NCI-H446 (cell line): ENCODE data around the gene TBCD.

Experiments used
- DNase-seq, 2 experiments: peaks; one replicate each; lab custom pipeline; 2025; lab: John Stamatoyannopoulos, UW

TBCD gene

DNA sequence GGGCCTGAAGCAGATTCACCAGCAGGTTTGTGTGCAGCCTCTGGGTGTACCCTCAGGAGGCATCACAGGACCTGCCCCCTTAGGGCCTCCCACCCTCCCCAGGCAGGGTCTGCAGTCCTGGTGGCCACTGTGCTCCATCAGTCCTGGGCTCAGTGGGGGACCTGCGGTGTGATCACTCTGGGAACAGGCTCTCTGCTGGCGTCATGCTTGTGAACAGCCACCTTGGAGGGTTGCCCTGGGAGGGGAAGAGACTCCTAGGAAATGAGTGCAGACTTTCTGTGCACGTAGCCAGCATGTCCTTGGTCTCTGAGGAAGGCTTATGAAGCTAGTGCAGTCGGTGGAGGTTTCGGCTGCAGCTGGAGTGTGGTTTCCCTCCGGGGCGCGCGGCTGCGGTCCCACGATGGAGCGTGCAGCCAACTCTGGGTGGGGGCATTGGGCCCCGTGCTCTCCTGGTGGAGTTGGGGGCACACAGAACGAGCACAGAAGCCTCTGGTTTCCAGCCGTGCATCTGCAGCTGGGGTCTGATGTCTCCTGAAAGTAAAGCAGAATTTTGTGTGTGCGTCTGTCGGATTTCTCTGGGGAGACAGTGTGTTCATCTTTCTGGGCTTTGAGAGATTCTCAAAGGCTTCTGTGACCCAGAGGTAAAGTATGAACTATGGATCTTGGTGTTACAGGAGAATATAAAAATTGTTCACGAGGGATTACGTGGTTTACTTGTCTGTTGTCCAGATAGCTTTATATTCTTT is 156.1 kb downstream of the TBCD start:
- DNase-seq, result no peak

DNA sequence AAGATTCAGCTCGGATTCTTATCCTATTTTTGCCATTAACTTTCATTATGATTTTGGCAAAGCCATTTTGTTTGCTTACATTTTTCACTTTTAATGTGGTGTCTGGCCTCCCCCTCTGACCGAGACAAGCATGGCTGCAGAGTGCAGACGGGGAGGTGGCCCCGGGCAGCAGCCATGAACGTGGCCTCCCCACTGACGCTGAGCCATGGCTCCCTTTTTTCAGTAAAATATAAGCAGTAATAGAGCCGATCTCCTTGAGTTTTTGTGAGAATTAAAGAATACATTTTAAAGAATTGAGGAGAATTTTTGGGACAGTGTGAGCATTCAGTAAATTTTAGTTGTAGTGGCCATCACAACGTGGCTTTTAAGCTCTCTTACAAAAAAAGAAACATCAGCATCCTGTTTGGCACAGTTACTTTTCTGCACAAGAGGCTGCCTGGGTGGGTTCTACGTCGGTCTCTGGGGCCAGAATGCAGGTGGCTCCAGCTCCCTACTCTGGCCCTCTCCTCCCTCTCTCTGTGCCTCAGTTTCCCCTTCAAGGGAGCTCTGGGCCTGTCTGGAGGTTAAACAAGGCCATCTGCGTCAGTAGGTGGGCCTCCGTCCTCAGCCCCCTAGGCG is 156.8 kb downstream of the TBCD start:
- no peak for DNase-seq

DNA sequence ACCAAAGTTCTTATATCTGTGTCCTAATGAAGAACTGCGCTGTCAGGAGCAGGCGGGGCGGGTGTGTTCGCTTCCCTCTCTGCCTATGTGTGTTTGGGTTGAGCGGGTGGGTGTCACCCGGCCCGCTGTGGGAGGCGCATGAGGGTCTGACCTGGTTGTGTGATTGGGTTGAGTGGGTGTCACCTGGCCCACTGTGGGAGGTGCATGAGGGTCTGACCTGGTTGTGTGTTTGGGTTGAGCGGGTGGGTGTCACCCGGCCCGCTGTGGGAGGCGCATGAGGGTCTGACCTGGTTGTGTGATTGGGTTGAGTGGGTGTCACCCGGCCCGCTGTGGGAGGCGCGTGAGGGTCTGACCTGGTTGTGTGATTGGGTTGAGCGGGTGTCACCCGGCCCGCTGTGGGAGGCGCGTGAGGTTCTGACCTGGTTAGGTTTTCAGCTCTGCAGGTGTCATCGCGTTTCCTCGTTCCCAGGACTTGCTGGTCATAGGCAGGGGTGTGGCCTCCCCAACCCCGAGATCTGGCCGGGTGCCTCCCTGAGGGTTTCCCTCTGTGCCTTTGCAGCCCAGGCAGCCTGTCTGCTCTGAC is 157.5 kb downstream of the TBCD start:
- DNase-seq, result no peak

DNA sequence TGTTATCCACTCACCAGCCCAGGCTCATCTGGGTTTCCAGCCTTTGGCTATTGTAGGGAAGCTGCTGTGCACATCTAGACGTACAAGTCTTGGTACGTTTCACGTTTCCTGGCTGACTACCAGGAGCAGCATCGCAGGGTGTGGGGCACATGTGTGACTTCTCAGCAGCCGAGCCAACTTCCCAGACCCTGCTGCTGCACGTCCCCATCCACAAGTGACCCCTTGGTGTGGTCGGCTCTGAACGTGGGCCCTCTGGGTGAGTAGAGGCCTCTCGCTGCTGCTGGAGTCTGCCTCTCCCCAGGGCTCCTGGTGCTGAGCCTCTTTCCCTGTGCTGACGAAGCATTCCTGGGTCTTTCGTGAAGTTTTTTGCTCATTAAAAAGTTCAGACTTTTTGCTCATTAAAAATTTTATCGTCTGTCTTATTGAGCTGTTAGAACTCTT is 158.2 kb downstream of the TBCD start:
- no peak for DNase-seq

DNA sequence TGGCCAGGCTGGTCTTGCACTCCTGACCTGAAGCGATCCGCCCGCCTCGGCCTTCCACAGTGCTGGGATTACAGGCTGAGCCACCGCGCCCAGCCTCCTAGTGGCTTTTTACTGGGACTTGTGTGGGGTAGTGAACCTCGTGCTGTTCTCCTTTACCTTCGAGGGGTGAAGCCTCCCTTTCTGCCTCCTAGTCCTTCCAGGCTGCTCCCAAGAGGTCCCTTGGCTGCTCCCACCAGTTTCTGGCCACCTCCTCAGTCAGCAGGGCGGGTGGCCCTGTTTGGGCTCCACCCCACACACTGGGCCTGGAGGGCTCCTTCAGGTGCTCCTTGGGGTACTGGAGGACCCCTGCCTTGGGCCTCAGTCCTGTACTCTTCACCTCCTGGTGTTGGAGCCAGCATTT is 158.9 kb downstream of the TBCD start:
- no peak for DNase-seq

DNA sequence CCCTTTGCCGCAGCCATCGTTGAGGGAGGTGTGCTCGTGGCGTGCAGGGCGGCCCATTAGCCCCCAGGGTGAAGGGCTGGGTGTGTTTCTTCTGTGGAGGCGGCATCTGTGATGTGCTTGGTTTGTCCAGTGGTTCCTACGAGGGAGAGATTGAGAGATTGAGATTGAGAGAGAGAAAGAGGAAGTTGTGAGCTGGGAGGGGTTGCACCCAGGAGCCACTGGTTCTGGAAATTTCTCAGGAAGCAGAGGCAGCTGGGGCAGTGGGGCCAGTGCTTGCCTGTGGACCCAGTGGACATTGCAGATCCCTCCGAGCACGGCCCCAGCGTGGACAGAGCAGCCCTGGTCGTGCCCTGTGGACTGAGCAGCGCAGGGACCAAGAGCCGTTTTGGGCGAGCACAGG is 160.0 kb downstream of the TBCD start:
- DNase-seq, result no peak

DNA sequence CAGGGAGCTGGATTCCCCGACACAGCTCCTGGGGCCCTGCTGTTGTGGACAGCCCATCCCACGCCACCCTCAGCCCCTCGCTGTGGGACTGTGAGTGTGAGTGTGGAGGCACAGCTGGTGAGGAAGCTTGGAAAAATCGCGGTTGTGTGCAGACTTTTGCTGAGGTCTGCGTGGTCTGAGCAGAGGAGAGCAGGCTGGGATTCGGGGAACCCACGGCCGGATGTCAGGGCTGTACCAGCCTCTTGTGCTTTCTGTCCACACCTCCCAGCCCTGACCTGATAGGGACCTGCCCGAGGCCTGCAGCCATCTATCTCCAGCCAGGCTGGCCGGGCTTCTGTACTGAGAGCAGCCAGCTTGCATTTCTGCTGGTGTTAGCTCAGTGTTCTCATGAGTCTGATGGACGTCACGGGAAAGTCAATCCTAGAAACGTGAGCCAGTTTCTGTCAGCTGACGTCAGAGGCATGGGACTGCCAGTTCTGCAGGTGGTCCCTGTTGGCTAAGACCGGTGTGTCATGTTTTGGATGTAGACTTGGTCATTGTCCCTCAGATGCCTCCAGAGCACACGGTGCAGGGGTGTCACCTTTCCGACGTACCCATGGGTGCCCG is 160.7 kb downstream of the TBCD start:
- DNase-seq, result no peak

DNA sequence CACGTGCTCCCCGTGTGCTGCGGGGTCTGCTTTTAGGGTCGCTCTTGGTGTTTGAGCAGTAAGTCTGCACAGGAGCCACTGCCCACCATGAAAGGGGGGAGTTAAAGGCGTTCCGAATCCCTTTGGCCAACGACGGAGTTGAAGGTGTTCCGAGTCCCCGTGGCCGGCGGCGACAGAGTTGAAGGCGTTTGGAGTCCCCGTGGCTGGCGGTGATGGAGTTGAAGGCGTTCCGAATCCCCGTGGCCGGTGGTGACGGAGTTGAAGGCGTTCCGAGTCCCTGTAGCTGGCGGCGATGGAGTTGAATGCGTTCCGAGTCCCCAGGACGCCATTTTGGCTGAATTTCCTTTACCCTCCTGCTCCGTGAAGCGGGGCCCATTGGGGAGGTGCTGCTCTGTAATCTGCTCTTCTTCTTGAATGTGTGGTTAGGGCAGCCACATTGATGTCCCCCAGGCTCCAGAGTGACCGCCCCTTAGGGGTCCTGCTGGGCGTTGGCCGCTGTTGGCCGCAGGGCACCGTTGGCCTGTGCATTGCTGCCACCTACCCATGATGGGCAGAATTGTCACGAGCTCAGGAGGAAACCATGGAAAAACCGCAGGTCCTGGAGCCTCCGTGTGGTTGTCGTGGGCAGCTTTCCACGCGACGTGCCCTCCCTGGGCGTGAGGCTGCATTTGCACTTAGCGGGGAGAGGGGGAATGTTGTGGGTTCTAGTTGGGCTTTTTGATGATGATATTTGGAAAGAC is 161.6 kb downstream of the TBCD start:
- no peak for DNase-seq

DNA sequence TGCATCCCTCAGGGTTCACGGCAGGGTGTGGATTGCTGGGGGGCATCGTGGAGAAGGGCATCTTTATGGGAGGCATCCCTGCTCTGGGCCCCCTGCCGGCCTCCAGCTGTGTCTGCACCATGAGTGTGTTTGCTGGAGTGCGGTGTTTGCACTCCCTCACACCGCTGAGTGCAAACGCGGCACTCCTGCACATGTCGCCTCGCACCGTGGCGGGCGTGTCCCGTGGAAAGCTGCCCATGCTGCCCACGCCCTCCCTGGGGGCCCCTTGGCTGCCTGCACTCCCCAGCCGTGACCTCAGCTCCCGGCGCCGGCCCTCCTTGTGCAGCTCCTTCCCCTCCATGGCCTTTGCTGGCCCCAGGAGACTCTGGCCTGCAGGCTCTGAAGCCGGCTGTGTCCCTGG is 162.5 kb downstream of the TBCD start:
- no peak for DNase-seq

DNA sequence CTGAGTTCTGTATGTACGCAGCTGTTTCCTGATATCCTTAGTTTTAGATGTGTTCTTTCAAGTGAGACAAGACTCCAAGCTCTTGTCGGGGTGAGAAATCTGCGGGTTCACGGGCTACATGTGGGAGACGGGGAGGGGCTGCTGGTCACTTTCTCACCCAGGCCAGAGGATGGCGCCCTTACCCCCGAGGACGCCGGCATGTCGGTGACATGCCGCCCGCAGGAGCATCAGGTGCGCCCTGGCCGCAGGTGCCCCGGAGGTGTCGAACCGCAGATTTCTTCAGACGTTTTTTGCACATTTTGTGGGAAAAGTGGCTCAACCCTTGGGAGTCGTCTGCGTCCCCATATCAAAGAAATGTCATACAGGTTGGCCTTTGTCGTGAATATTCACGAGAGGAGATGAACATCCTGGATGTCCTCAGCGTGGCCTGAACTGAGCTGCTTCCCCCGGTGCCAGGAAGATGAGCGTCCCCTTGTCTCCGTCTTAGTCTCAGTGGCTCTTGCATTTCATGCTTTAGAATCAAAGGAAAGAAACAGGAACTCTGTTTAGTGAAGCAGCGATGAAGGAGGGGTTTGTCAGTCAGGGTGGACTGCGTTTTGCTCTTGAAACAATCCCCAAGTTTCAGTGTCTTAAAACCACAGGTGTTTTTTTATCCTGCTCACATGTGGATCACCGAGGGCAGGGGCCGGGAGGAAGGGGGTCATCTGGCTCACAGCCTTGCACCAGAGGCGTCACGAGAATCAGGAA is 163.3 kb downstream of the TBCD start:
- DNase-seq, result no peak

DNA sequence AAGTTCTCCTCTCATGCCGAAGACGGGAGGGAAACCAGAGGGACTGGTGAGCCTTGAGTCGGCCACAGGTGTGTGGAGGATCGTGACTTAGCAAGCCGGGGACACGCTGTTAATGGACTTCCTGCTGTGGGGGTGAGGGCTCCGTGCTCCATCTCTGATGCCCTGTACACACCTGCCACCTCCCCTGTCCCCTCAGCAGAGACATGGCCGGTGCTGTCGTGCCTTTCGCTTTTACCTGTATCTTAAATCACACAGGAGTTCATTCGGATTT is 163.8 kb downstream of the TBCD start:
- DNase-seq, result no peak

DNA sequence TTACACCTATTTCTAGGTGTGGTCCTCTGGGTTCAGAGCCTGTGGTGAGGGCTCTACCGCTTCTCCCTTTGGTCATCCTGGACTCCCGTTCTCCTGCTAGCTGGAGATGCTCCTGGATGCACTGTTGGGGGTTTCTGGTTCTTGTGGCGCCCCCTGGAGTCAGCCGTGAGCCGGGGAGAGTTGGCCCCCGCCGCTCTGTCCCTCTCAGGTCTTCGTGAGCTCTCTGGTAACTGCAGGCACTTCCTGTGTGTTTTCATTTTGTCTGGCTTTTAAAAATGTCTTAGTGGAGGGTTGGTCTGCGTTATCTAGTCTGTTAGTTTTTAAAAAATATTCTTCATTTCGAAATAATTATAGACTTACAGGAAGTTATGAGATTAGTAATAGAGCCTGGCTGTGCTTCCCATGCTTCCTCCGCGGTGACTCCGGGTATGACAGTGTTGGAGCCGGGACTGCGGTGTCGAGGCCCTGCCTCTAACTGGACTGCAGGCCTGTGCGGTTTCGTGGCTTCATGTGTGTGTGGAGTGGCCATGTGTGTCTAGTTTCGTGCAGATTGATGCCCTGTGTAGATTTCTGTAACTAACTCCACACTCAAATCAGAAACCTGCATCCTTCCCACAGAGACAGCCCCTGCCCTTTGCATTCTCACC is 166.0 kb downstream of the TBCD start:
- no peak for DNase-seq

DNA sequence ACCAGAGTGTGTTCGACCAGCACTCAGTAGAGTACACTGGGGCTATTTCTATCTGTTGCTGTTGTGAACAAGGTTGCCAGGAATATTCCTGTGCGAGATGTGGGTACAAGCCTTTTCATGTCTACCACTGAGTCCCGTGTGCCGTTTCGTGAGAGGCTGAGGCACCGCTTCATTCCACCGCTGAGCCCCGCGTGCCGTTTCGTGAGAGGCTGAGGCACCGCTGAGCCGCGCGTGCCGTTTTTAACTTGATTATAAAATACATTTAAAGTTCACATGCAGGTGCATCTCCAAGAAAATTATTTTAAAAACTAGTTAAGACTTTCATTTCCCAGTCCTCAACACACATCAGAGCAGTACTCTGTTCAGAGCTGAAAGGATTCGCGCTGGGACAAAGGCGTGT is 166.6 kb downstream of the TBCD start:
- DNase-seq, result no peak

DNA sequence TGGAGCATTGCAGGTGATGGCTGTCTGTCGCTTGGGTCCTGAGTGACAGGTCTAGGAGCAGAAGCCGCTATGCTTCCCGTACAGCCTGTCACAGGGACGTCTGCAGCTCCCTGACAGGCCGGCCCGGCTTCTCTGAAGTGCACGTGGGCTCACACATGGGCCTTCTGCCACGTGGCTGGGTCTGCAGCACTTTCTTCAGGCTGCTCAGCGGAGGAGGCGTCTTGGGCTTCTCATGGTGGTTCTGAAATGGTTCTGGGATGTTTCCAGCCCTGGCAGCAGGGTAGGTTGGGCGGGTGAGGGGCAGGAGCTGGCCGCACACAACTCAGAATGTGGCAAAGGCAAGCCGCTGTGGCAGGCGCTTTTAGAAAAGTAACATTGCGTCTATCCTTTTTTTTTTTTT is 168.3 kb downstream of the TBCD start:
- no peak for DNase-seq

DNA sequence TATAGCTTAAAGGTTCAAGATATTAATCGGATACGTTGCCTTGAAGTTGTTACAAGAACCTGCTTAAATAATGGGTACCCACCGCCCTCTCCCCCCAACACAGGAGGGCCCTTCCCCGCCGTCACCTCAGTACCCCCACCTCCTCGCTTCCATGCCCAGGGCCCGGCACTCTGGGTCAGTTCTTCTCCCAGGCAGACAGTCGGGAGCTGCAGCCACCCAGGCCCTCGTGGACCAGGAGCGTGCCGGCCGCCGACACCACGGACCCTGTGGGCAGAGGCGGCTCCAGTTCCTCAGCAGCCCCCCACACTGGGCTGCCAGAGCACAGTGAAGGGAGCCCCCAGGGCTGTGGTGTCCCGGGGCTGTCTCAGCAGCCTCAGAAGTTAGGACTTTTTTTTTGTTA is 168.8 kb downstream of the TBCD start:
- no peak for DNase-seq

DNA sequence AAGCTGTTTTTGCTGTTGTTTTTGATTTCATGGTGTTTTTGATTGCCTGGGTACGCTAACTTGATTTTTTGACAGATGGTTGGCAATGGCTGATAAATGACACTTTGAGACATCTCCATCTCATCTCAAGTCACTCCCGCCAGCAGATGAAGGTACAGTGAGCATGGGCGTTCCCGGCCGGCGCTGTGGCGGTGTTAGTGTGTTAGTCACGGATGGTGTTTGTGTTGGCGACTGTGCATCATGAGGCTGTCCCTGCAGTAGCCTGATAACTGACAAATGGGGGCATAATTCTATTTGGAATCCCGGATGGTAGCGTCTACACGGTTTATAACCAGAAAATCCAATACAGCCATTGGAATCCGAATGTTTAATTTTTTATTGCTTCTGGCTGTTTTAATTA is 169.6 kb downstream of the TBCD start:
- DNase-seq, result no peak

DNA sequence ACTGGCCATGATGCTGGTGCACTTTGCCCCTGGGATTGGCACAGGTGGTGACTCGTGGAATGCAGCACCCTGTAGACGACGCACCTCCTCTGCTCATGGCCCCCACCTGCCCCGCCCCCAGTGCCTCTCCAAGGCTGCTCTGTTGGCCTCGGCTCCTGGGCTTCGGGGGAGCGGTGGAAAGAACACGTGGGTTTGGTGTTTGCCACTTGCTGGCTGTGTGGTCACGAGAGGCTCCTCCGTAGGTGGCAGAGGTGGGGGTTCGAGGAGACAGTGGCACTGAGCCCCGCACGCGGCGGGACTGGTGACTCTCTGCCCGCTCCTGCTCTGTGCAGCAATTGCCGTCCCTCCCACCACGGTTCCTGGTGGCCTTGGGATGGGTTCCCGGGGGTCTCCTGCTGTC is 170.8 kb downstream of the TBCD start:
- no peak for DNase-seq

DNA sequence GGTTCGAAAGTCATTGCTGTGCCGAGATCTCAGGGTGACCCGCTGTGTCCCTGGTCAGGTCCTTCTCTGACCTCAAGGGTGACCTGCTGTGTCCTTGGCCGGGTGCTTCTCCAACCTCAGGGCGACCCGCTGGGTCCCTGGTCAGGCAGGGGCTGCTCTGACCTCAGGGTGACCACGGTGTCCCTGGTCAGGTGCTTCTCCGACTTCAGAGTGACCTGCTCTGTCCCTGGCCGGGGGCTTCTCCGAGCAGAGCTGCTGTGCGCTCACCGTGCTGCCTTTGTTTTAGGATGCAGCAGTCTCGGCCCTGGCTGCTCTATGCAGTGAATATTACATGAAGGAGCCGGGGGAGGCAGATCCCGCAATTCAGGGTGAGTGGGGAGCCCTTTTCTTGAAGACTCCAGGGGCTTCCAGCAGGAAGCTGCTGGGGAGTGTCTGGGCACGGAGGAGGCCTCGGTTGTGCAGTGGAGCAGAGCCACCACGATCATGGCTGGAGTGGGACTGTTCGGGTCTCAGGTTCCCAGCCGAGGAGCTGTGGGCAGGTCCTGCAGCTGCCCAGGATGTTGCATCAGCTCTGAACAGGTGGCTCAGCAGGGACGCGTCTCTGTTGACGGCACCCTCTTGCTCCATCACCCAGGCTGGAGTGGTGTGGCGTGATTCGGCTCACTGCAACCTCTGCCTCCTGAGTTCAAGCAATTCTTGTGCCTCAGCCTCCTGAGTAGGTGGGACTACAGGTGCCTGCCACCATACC is 171.7 kb downstream of the TBCD start:
- DNase-seq, result no peak

DNA sequence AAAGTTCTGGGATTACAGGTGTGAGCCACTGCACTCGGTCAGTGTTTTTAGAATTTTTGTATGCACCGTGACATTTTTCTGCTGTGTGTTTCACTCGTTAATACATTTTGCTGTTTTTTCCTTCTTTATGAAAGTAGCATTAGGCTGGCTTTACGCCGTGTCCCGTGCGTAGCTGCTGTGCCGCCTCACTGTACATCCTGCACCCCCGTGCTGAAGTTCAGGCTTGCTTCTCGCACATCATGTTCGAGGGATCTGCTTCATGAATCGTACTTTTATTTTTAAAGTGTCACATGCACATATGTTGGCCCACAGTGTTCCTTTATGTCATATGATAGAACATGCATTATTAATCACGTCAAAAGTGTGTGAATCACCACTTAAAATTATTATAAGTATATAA is 172.3 kb downstream of the TBCD start:
- no peak for DNase-seq

DNA sequence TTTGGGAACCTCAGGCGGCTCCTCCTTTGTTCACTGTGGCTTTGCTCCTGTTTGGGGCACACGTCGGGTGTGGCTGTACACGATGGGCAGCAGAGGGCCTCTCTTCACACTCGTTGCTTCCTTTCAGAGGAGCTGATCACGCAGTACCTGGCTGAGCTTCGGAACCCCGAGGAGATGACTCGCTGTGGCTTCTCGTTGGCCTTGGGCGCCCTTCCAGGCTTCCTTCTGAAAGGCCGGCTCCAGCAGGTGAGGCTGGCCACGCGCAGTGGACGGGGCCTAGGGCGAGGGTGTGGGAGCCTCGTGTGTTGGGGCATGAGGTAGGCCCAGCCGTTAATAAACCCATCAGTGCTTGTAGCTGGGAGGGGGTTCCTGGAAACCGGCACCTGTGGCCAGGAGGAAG is 172.9 kb downstream of the TBCD start:
- no peak for DNase-seq

DNA sequence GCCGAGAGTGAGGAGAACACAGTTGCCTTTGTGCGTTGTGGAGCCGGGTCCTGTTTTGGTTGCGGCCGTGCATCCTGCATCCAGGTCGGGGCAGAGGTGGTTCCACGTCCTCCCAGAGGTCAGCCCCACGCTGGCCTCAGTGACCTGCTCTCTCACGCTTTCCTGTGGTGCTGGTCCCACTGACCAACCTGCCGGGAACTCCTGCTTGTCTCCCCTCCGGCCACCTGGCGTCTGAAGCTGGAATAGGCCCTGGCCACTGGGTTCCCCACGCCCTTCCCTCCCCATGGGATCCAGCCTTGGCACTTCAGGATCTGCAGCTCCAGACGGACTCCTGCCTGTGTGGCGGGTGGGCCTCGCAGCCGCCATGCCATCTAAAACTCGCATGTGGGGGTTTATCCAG is 173.5 kb downstream of the TBCD start:
- no peak for DNase-seq
